Esophagus (tissue), 2 donors: ENCODE measurements around the gene CASS4. TPM values are rescaled to one million over a fixed set of nuclear protein-coding genes. Genes with fewer than 3 reads are reported as not detected.
A peak's percentile ranks its signal among the peaks of the same experiment; 100 is the strongest.

Experiments used
- H3K27ac ChIP-seq, 2 donors: one replicate each; pipeline ENCODE4 v1.5.1; 2013; ENCODE audit warnings: low read depth in 2 of 2, mild to moderate bottlenecking in 2 of 2, inconsistent platforms in 1 of 2, low read length in 1 of 2, moderate library complexity in 1 of 2
- H3K27me3 ChIP-seq, 2 donors: one replicate each; pipeline ENCODE4 v1.6.1; 2013; ENCODE audit warnings: low read length in 2 of 2, control low read depth in 1 of 2, mild to moderate bottlenecking in 1 of 2; ENCODE audit not compliant: insufficient read depth in 2 of 2, control insufficient read depth in 1 of 2
- H3K36me3 ChIP-seq, 2 donors: one replicate each; pipeline ENCODE4 v1.6.1; 2013; ENCODE audit warnings: low read length in 1 of 2; ENCODE audit not compliant: control insufficient read depth in 2 of 2, insufficient read depth in 2 of 2
- H3K4me1 ChIP-seq, 2 donors: one replicate each; pipeline ENCODE4 v1.6.1; 2013; ENCODE audit warnings: low read length in 1 of 2; ENCODE audit not compliant: control insufficient read depth in 2 of 2, insufficient read depth in 2 of 2
- H3K4me3 ChIP-seq, 2 donors: one replicate each; pipeline ENCODE4 v1.5.1; 2013; ENCODE audit warnings: low read length in 2 of 2, mild to moderate bottlenecking in 2 of 2, low read depth in 1 of 2, moderate library complexity in 1 of 2
- H3K9me3 ChIP-seq, 2 donors: one replicate each; pipeline ENCODE4 v1.6.1; 2013; ENCODE audit warnings: mild to moderate bottlenecking in 2 of 2, low read depth in 1 of 2, low read length in 1 of 2, moderate library complexity in 1 of 2; ENCODE audit not compliant: control insufficient read depth in 2 of 2, insufficient read depth in 1 of 2
- WGBS, 2 donors: extraction: QIAGEN DNeasy Blood & Tissue Kit; methylation state at CpG; one replicate each; pipeline ENCODE4 v1.1.7; 2013; 5-methylcytosine and 5-hydroxymethylcytosine counted together
- polyA plus RNA-seq, 2 donors: library from polyadenylated mRNA; stranded (reverse); fragments of 200-250 nt; gene quantifications; one replicate each; pipeline ENCODE4 v1.2.3, GENCODE V29; 2013
- donor health status: healthy with polysubstance abuse.
- donor health status: Bipolar disorder and iron deficiency.

Gene CASS4
- polyA plus RNA-seq, 2 donors, result 0.18 to 0.22 TPM

DNA sequence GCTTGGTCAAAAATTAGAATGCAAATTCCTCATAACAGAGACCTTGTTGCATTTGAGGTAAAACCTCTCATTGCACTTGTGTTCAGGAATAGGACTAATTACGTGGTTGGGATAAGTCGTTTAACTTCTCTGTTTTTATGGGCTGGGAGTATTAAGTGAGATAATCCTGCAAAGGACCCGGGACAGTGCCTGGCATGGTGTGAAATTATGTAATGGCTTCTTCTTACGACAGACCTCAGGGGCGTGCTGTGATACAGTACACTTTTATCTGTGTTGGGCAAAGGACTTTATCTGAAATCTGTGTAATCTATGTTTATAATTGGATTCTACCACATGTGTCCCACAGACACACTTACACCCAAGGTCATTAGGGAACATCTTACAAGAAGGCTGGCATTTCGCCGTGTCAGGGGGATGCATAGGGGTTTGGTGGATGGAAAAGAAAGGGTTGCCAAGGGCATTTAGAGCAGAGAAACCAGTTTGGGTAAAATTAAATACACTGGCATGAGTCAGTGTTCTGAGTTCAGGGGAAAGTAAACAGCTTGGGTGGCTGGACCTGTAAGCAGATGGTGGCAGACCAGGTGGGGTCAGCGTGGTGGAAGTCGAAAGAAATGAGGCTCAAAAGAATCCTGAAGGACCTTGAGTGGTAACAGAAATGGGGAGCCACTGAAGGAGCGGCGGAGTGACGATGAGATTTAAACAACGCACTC is 39.2 kb downstream of the CASS4 start:
- Histone ChIP-seq H3K9me3 (no peaks in the 10 kb centered on the region), H3K4me1 (no peaks in the 10 kb centered on the region), H3K36me3 (no peaks in the 10 kb centered on the region), H3K27me3 (no peaks in the 10 kb centered on the region), H3K4me3 (no peak overlapping the region), H3K27ac (no peak overlapping the region)
- WGBS, 2 donors, result 74 to 82% methylated on average over 13 of the region's 13 CpGs

DNA sequence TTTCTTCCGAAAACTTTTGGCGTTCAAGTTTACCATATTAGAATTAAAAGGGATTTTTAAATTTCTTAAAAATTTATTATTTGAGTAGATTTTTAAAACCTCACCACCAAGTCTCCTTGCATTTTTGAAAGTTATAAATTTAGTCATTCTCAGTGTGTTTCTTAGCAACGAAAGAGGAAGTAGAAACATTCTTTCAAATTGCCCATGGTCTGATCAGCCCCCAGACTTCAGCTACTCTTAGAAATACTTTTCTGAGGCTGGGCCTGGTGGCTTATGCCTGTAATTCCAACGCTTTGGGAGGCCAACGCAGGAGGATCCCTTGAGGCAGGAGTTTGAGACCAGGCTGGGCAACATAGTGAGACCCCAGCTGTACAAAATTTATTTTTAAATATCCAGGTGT is 41.3 kb downstream of the CASS4 start:
- Histone ChIP-seq H3K4me1 (no peaks in the 10 kb centered on the region), H3K36me3 (no peaks in the 10 kb centered on the region), H3K27ac (no peak overlapping the region), H3K4me3 (no peak overlapping the region), H3K27me3 (no peaks in the 10 kb centered on the region), H3K9me3 (no peaks in the 10 kb centered on the region)
- 68 to 79% methylated on average over 5 of the region's 5 CpGs for WGBS, 2 donors

DNA sequence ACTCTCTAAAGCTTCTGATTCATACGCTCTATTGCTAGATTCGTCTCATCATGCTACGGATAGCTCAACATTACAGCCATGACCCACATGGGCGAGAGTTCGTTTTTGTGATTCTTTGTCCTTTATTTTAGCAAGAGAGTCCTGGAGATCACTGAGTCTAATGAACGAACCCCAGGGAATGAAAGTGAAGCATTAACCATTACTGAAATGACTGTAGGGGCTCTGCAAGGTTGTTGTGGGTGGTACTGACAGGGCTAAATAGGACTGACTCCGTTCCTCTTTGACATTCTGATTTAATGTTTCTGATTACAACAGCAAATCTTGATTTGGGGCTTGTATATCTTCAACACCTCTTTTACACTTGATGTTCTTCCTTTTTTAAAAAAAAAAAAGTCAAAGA is 42.7 kb downstream of the CASS4 start:
- Histone ChIP-seq H3K36me3 (no peaks in the 10 kb centered on the region), H3K27me3 (no peaks in the 10 kb centered on the region), H3K9me3 (no peaks in the 10 kb centered on the region), H3K27ac (no peak overlapping the region), H3K4me1 (no peaks in the 10 kb centered on the region), H3K4me3 (no peak overlapping the region)
- WGBS, 2 donors, result 80 to 84% methylated on average over 7 of the region's 7 CpGs

DNA sequence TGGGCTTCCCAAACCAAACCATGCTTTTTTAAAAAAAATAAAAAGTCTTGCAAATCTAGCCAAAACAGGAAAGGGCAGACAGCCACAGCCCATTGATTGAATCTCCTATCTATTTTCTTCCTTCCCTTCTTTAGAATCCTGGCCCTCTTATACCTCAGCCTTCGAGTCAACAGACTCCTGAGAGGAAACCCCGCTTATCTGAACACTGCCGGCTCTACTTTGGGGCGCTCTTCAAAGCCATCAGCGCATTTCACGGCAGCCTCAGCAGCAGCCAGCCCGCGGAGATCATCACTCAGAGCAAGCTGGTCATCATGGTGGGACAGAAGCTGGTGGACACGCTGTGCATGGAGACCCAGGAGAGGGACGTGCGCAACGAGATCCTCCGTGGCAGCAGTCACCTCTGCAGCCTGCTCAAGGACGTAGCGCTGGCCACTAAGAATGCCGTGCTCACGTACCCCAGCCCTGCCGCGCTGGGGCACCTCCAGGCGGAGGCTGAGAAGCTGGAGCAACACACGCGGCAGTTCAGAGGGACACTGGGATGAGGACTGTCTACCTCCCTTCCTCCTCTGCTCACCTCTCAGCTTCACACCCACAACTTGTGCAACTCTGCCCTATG is 46.3 kb downstream of the CASS4 start:
- Histone ChIP-seq H3K4me3 (no peak overlapping the region), H3K36me3 (no peaks in the 10 kb centered on the region), H3K9me3 (no peaks in the 10 kb centered on the region), H3K4me1 (no peaks in the 10 kb centered on the region), H3K27me3 (no peaks in the 10 kb centered on the region), H3K27ac (no peak overlapping the region)
- 61 to 75% methylated on average over 22 of the region's 22 CpGs for WGBS, 2 donors

DNA sequence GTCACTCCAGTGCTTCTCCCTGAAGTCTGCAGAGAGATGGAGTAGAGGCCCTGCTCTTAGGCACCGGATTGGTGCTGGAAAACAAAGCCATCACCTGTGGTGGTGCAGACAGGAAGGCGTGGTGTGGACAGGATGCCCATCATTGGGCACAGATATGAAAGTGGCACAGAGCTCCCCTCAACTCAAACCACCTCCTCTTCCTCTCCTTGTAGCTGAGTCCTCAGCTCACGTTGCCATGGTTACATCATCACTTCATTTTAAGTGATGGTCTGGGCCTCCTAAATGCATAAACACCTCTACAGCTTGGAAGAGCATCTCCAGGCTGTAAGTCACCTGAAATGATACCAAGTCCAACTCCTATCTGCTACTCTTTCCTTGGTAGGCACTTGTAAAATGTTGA is 48.4 kb downstream of the CASS4 start:
- H3K36me3 ChIP-seq, result no peaks in the 10 kb centered on the region
- no peak overlapping the region for H3K4me3 ChIP-seq
- H3K27ac ChIP-seq, result no peak overlapping the region
- no peaks in the 10 kb centered on the region for H3K27me3 ChIP-seq
- H3K9me3 ChIP-seq, result no peaks in the 10 kb centered on the region
- 60 to 68% methylated on average over 3 of the region's 3 CpGs for WGBS, 2 donors
- H3K4me1 ChIP-seq, result no peaks in the 10 kb centered on the region

DNA sequence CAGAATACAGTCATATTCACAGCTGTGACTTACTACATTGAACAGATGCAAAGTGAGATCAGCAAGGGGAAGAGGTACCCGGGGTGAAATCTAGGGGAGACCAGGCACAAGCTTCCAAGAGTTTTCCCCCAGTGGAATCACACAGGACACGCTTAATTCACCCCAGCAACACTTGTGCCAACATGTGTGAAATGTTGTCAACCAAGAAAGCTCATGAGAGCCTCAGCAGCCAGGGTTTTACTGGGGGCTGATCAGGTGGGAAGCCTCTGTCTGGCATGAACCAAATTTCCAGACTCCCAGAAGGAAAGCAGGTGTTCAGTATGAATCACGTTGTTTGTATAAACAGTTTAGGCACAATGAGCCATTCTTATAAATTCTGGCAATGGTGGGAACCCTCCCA is 49.5 kb downstream of the CASS4 start:
- no peak overlapping the region for H3K27ac ChIP-seq
- WGBS, 2 donors, result 63 to 65% methylated on average over 3 of the region's 3 CpGs
- H3K9me3 ChIP-seq, result no peaks in the 10 kb centered on the region
- no peak overlapping the region for H3K4me3 ChIP-seq
- H3K36me3 ChIP-seq, result no peaks in the 10 kb centered on the region
- no peaks in the 10 kb centered on the region for H3K4me1 ChIP-seq
- no peaks in the 10 kb centered on the region for H3K27me3 ChIP-seq

DNA sequence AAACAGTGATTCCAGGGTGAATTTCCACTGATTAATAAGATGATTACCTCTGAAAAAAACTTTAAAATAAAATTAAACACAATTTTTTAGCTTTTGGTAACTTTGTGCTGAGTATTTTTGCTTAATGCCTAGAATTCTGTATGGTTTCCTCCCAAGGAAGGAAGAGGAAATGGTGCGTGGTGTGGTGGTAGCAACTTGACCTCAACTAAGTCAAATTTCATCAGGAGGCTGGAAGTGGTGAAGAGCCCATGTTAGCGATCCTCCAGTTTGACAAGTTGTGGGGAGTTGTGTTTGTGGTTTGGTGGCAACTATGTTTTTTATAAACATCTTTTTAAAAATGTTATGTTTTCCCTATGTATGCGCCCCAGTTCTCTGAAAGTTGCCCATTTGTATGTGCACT is 51.4 kb downstream of the CASS4 start:
- H3K4me1 ChIP-seq, result no peaks in the 10 kb centered on the region
- H3K36me3 ChIP-seq, result no peaks in the 10 kb centered on the region
- H3K27ac ChIP-seq, result no peak overlapping the region
- no peaks in the 10 kb centered on the region for H3K9me3 ChIP-seq
- 60 to 72% methylated on average over 3 of the region's 3 CpGs for WGBS, 2 donors
- no peak overlapping the region for H3K4me3 ChIP-seq
- no peaks in the 10 kb centered on the region for H3K27me3 ChIP-seq

DNA sequence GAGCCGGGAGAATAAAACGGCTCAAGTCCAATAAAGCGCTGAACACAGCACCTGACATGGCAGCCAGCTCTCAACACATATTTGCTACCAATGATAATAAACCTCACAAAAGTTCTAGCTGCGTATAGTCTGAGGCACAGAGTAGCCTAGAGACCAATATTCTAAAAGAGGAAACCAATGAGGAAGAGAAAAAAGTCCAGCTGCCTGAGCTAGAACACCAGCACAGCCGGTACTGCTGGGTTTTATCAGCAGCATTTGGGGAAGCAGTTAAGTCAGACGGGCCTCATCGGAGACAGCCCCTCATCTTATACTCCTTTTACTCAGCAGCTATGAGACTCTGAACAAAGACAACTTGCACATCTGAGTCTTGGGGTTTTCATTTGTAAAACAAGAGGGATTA is 53.9 kb downstream of the CASS4 start:
- no peak overlapping the region for H3K27ac ChIP-seq
- H3K4me3 ChIP-seq, result no peak overlapping the region
- WGBS, 2 donors, result 56 to 74% methylated on average over 7 of the region's 7 CpGs
- H3K4me1 ChIP-seq, result no peaks in the 10 kb centered on the region
- H3K9me3 ChIP-seq, result no peaks in the 10 kb centered on the region
- H3K36me3 ChIP-seq, result no peaks in the 10 kb centered on the region
- H3K27me3 ChIP-seq, result no peaks in the 10 kb centered on the region

DNA sequence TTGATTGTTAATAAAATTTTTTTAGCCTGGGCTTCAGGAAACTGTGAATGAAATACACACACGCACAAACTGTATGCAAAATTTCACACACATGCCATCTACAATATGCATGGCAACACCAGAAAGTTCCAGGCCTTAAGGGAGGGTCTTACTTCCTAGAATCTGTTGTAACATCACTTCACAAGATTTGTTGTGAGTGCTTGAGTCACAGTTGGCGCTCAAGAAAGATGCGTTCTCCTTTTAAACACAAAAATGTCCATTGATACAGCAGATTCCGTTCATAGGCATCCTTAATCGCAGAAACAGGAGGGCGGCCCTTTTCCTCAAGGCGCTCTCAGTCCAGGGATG is 55.9 kb downstream of the CASS4 start:
- WGBS, 2 donors, result 4 to 6% methylated on average over 7 of the region's 7 CpGs
- H3K4me1 ChIP-seq, result no peaks in the 10 kb centered on the region
- H3K27ac ChIP-seq, result peak overlapping the region; percentile 62 to 89
- H3K4me3 ChIP-seq, result peak overlapping the region; percentile 88
- H3K27me3 ChIP-seq, result no peaks in the 10 kb centered on the region
- H3K36me3 ChIP-seq, result peaks cover 0 to 2% of the 10 kb centered on the region in 2 donors
- no peaks in the 10 kb centered on the region for H3K9me3 ChIP-seq
